Hematopoietic multipotent progenitor cell treated with erythropoietin and hydrocortisone succinate and interleukin-3 and kit ligand, for 8 days (in vitro differentiated cells): ENCODE data around the gene KIR3DL2.
"Not testable (repeated sequence)": the region's sequence is repeated elsewhere in the genome, so short reads cannot be mapped to it uniquely, and the experiment has no call there.

Experiments used
- DNase-seq: peaks from one replicate; pipeline ENCODE4 v3.0.0-alpha.2; 2015

Gene KIR3DL2

DNA sequence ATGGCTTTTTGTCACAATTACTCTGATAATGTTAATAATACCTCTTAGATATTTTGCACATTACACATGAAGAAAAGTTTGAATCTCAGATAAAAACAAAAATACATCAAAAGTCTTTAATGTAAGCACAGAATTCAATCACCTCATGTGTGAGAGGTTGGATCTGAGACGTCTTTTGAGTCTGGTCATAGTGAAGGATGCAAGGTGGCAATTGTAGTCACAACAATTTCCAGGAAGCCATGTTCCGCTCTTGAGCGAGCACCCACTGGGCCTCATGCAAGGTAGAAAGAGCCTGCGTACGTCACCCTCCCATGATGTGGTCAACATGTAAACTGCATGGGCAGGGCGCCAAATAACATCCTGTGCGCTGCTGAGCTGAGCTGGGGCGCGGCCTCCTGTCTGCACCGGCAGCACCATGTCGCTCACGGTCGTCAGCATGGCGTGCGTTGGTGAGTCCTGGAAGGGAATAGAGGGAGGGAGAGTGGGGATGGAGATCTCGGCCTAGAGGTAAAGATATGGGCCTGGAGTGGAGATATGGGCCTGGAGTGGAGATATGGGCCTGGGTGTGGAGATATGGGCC, at the start of gene KIR3DL2:
Gene KIR3DL2, plus strand, starts transcription at position 383 of the 580 bp plus-strand sequence. Its CDS starts 33 bp downstream, at position 416.
- DNase-seq = not testable (repeated sequence)

- DNase-seq = no peak
These were observed 46.8 kb upstream of the KIR3DL2 start, which contains the start of gene KIR2DL4 for GRCh38 chr19:54803410-54803809. Gene KIR2DL4 (plus strand): TSS chr19:54803610. CDS start chr19:54803652, 42 bp downstream.

DNA sequence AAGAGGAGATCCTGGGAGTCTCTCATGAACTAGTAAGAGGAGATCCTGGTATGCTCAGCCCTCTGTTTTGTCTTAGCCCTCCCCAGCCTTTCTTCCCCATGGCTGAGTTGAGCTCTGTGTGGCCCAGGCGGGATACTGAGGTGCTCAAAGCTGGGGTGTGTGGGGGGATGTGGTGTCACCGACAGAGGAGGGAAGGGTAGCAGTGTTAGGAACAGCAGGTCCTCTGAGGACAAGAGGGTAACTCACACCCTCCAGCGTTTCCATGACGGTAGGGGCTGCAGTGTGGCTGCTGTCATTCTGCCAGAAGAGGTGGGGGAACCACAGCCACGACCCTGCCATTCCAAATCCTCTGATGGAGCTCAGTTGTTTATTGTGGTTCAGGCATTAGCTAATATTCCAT, 46.1 kb upstream of the KIR3DL2 start:
- no peak for DNase-seq

DNA sequence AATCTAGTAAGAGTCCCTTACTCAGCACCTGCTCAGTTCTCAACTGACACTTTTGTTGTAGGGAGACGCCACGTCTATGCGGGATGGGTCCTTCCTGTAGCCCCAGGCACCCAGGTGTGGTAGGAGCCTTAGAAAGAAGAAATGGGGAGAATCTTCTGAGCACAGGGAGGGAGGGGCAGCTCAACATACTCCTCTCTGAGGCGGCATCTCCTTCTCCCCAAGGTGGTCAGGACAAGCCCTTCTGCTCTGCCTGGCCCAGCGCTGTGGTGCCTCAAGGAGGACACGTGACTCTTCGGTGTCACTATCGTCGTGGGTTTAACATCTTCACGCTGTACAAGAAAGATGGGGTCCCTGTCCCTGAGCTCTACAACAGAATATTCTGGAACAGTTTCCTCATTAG, 45.7 kb upstream of the KIR3DL2 start:
- DNase-seq = no peak

GRCh38 chr19:54805665-54806515, 44.4 kb upstream of the KIR3DL2 start:
- no peak for DNase-seq

DNA sequence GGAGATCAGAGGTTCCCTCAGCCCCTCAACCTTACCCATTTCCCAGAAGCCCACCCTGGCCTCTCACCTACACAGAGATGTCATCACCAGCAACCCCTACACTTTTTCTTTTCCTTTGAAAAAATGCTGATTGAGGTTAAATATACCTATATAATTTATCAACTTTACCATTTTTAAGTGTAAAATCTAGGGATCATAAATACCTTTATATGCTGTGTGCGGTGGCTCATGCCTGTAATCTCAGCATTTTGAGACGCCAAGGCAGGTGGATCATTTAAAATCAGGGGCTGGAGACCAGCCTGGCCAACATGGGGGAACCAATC, 43.8 kb upstream of the KIR3DL2 start:
- no peak for DNase-seq

GRCh38 chr19:54814571-54814970, 35.7 kb upstream of the KIR3DL2 start:
- DNase-seq = not testable (repeated sequence)

- not testable (repeated sequence) for DNase-seq
These were observed 34.0 kb upstream of the KIR3DL2 start, which contains the start of gene KIR3DL1 for GRCh38 chr19:54816251-54816650. Gene KIR3DL1 (plus strand): TSS chr19:54816468.

DNA sequence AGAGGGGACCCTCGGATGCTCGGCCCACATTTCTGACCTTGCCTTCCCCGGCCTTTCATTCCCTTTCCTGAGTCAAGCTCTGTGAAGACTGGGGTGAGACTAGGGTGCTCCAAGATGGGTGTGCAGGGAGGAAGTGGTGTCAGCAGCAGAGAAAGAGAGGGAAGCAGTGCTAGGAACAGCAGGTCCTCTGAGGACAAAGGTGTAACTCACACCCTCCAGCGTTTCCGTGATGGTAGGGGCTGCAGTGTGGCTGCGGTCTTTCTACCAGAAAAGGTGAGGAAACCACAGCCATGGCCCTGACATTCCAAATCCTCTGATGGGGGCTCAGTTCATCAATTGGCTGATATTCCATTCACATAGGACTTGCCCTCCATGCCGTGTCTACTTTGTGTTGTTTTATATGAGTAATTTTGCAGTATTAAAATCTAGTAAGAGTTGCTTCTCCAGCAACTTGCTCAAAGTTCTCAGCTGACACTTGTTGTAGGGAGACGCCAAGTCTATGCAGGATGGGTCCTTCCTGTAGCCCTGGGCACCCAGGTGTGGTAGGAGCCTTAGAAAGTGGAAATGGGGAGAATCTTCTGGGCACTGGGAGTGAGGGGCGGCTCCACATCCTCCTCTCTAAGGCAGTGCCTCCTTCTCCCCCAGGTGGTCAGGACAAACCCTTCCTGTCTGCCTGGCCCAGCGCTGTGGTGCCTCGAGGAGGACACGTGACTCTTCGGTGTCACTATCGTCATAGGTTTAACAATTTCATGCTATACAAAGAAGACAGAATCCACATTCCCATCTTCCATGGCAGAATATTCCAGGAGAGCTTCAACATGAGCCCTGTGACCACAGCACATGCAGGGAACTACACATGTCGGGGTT, 32.3 kb upstream of the KIR3DL2 start:
- DNase-seq = no peak

GRCh38 chr19:54824416-54824815, 25.8 kb upstream of the KIR3DL2 start:
- DNase-seq = not testable (repeated sequence)

DNA sequence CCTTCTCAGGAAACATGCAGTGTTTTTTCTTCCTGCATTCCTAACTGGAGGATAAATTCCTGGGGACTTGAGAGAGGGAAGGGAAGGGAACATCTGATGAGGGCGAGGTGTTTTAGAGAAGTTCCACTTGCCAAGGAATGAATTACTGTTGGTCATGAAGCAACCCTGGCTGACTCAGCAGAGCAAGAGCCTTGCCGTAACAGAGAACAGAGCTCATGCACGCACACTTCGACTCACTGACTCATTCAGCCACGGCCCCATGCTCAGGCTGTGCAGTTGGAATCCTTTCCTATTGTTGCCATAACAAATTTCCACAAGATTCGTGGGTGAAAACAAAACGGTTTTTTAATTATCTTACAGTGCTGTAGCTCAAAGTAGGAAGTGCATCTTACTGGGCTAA, 24.9 kb upstream of the KIR3DL2 start:
- DNase-seq = not testable (repeated sequence)

- DNase-seq = not testable (repeated sequence)
These were observed 22.2 kb upstream of the KIR3DL2 start for GRCh38 chr19:54828064-54828463.

GRCh38 chr19:54832496-54832895, 17.7 kb upstream of the KIR3DL2 start, which contains the start of gene KIR2DS4:
Gene KIR2DS4 (plus strand): TSS chr19:54832676.
- not testable (repeated sequence) for DNase-seq

GRCh38 chr19:54835126-54835525, 15.1 kb upstream of the KIR3DL2 start:
- not testable (repeated sequence) for DNase-seq

DNA sequence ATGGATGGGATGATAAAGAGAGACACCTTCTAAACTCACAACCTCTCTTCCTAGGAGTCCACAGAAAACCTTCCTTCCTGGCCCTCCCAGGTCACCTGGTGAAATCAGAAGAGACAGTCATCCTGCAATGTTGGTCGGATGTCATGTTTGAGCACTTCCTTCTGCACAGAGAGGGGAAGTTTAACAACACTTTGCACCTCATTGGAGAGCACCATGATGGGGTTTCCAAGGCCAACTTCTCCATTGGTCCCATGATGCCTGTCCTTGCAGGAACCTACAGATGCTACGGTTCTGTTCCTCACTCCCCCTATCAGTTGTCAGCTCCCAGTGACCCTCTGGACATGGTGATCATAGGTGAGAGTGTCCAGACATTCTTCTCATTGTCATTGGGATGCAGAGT, 12.7 kb upstream of the KIR3DL2 start:
- not testable (repeated sequence) for DNase-seq

GRCh38 chr19:54843171-54843570, 7.1 kb upstream of the KIR3DL2 start:
- not testable (repeated sequence) for DNase-seq

DNA sequence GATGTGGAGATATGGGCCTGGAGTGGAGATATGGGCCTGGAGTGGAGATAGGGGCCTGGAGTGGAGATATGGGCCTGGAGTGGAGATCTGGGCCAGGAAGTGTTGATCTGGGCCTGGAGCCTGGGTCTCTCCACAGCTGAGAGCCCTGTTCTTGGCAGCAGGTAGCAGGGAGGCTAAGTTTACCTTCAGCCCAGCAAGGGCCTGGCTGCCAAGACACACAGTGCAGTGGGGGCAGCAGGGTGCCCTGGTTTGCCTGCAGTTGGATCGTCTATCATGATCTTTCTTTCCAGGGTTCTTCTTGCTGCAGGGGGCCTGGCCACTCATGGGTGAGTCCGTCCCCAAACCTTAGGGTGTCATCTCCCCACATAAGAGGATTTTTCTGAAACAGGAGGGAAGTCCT, 687 bp downstream of the KIR3DL2 start:
- DNase-seq = no peak

DNA sequence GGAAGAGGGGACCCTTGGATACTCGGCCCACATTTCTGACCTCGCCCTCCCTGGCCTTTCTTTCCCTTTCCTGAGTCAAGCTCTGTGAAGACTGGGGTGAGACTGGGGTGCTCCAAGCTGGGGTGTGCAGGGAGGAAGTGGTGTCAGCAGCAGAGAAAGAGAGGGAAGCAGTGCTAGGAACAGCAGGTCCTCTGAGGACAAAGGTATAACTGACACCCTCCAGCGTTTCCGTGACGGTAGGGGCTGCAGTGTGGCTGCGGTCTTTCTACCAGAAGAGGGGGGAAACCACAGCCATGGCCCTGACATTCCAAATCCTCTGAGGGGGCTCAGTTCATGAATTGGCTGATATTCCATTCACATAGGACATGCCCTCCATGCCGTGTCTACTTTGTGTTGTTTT, 1.1 kb downstream of the KIR3DL2 start:
- no peak for DNase-seq

GRCh38 chr19:54855241-54855640, 5.0 kb downstream of the KIR3DL2 start:
- not testable (repeated sequence) for DNase-seq

DNA sequence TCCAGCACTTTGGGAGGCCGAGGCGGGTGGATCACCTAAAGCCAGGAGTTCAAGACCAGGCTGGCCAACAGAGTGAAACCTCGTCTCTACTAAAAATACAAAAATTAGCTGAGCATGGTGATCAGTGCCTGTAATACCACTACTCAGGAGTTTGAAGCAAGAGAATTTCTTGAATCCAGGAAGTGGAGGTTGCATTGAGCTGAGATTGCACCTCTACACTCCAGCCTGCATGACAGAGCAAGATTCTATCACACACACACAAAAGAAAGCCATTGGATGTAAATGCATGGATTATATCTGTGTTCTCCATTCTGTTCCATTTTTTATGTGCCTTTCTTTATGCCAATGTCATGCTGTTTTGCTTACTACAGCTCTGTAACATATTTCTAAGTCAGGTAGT, 8.2 kb downstream of the KIR3DL2 start:
- DNase-seq = not testable (repeated sequence)

DNA sequence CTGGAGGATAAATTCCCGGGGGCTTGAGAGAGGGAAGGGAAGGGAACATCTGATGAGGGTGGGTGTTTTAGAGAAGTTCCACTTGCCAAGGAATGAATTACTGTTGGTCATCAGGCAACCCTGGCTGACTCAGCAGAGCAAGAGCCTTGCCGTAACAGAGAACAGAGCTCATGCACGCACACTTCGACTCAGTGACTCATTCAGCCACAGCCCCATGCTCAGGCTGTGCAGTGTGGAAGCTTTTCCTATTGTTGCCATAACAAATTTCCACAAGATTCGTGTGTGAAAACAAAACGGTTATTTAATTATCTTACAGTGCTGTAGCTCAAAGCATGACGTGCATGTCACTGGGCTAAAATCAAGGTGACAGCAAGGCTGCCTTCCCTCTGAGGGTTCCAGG, 9.2 kb downstream of the KIR3DL2 start:
- not testable (repeated sequence) for DNase-seq

- not testable (repeated sequence) for DNase-seq
These were observed 13.2 kb downstream of the KIR3DL2 start for GRCh38 chr19:54863459-54863858.

DNA sequence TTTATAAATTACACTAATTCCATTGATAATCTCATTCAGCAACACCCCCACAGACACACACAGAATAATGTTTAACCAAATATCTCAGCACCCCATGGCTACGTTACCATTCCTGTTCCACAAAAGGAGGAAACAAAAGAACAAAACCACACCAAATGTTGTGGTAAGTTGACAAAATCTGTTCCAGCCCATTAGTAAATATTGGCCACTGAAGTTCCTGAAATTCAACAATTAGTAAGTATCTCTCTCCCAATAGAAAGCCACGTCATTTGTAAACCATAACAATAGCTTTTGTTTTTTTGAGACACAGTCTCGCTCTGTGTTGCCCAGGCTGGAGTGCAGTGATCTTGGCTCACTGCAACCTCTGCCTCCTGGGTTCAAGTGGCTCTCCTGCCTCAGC, 21.5 kb downstream of the KIR3DL2 start:
- no peak for DNase-seq
